ENCODE data around the gene CCNY.

Gene CCNY

GRCh38 chr10:35486297-35486990, 150.1 kb downstream of the CCNY start:
- no peak overlapping the region for H3K4me3 ChIP-seq (ENCODE audit: low read depth, low read length)
- no peak for TF ChIP-seq CTCF (conservative IDR thresholded peaks at IDR 0.05; ENCODE audit: low read depth, low read length)
- no peak for DNase-seq (ENCODE audit: low read depth)

- DNase-seq (ENCODE audit: low read depth): no peak
- no peak overlapping the region for H3K4me3 ChIP-seq (ENCODE audit: low read depth, low read length)
- TF ChIP-seq CTCF (conservative IDR thresholded peaks at IDR 0.05; ENCODE audit: low read depth, low read length): no peak
Observed at GRCh38 chr10:35487336-35488034, 151.2 kb downstream of the CCNY start.

GRCh38 chr10:35488228-35488627, 151.9 kb downstream of the CCNY start:
- DNase-seq (ENCODE audit: low read depth): no peak
- H3K4me3 ChIP-seq (ENCODE audit: low read depth, low read length): no peak overlapping the region
- no peak for TF ChIP-seq CTCF (conservative IDR thresholded peaks at IDR 0.05; ENCODE audit: low read depth, low read length)

GRCh38 chr10:35492386-35493195, 156.3 kb downstream of the CCNY start:
- DNase-seq (ENCODE audit: low read depth): no peak
- H3K4me3 ChIP-seq (ENCODE audit: low read depth, low read length): no peak overlapping the region
- TF ChIP-seq CTCF (conservative IDR thresholded peaks at IDR 0.05; ENCODE audit: low read depth, low read length): no peak

- no peak overlapping the region for H3K4me3 ChIP-seq (ENCODE audit: low read depth, low read length)
- no peak for TF ChIP-seq CTCF (conservative IDR thresholded peaks at IDR 0.05; ENCODE audit: low read depth, low read length)
- no peak for DNase-seq (ENCODE audit: low read depth)
Observed at GRCh38 chr10:35493196-35494118, 157.1 kb downstream of the CCNY start.

GRCh38 chr10:35495521-35496119, 159.3 kb downstream of the CCNY start:
- no peak for DNase-seq (ENCODE audit: low read depth)
- TF ChIP-seq CTCF (conservative IDR thresholded peaks at IDR 0.05; ENCODE audit: low read depth, low read length): no peak
- H3K4me3 ChIP-seq (ENCODE audit: low read depth, low read length): no peak overlapping the region

Data from choroid plexus epithelial cell (primary cell).